Heart left ventricle (tissue), 13 donors: ENCODE data around the gene FXYD3.

ENCODE experiments used
- CTCF ChIP-seq, 12 donors: fragments of 200-600 bp; sonication (generic) in 4 of 12; IDR thresholded peaks; one replicate each; pipeline versions ENCODE4 v1.5.0 to v1.8.0; 2018 to 2022; ENCODE audit warnings: antibody characterized with exemption in 12 of 12, mild to moderate bottlenecking in 5 of 12
- POLR2A ChIP-seq, 2 donors: fragments of 450-650 bp; IDR thresholded peaks; one replicate each; pipeline ENCODE4 v1.6.1; 2017; ENCODE audit warnings: antibody characterized with exemption in 2 of 2, mild to moderate bottlenecking in 2 of 2, moderate library complexity in 2 of 2
- donor health status: ischemic (EF 13 %, LVEDD 7.1; RV severe dilation, severe dysfunction).
- donor health status: DM: no; HTN: yes; CAD: no.
- donor health status: DM: no; HTN: no; CAD: no.
- donor health status: ischemic (EF 25% LVEDD 6.9; RV normal size, moderate dysfunction).
- donor health status: ischemic (EF 25% LVEDD 5.7; RV mildly dilated, moderate dysfunction).
- donor health status: ischemic (EF 35%, LVEDD 5.7; RV mildly dilated, moderate dysfunction).
- donor health status: nonischemic (EF 11% LVEDD 7.7; RV severe dilation, severe dysfunction).
- donor health status: DM: yes; HTN: yes; CAD: no.
- donor health status: PGD.
- donor health status: ischemic (EF 29% LVEDD 5.4; RV normal size, mild dysfunction).
- donor health status: nonischemic (EF 23%, LVEDD 6.1; RV moderate dilation, normal function).

DNA sequence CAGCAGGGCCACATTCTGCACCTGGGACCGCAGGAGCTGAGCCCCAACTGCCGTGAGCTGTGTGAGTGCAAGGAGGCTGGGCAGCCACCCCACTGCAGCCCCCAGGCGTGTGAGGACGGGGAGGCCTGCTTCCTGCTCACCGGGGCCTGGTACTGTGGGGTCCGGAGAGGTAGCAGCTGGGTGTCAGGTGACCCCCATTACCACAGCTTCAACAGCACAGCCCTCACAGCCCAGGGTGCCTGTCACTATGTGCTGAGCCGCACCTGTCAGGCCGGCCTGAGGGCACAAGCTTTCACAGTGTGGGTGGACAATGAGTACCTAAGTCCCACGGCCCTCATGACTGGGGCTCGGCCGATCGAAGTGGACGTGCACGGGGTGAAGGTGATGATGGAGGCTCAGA lies 35.8 kb upstream of the FXYD3 start:
- TF ChIP-seq CTCF (IDR thresholded peaks at IDR 0.05) (no peak), POLR2A (IDR thresholded peaks at IDR 0.05) (no peak)
